RPMI8226 (cell line): Measurements from ENCODE around the gene AMD1.
"Not testable (repeated sequence)": the region's sequence is repeated elsewhere in the genome, so short reads cannot be mapped to it uniquely, and the experiment has no call there.

Experiments used
- DNase-seq: peaks from one replicate; pipeline ENCODE4 v3.0.0-alpha.2; 2015

The AMD1 gene

GRCh38 chr6:110873981-110874879 lies at the start of gene AMD1:
AMD1 (plus strand) TSS chr6:110874785; CDS start chr6:110875106, 321 bp downstream.
- peak; percentile 95 for DNase-seq

DNA sequence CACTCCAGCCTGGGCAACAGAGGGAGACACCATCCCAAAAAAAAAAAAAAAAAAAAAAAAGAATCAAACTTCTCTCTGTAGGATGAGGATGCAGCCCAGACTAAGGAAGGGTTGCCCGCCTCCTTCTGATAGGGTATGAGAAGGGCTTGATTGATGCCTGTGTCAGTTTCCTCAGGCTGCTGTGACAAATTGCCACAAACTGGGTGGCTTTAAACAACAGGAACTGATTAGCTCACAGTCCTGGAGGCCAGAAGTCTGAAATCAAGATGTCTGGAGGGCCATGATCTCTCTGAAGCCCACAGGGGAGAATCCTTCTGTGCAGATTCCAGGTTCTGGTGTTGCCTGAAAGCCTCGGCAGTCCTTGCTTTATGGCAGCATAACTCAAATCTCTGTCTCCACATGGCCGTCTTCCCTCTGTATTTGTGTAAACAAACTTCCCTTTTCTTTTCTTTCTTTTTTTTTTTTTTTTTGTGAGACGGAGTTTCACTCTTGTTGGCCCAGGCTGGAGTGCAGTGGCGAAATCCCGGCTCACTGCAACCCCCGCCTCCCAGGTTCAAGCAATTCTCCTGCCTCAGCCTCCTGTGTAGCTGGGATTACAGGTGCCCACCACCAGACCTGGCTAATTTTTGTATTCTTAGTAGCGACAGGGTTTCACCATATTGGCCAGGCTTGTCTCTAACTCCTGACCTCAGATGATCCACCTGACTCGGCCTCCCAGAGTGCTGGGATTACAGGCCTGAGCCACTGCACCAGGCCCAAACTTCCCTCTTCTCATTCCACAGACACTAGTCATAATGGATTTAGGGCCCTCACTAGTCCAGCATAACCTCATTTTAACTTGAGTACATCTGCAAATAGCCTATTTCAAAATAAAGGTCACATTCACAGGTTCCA lies 48.1 kb upstream of the AMD1 start:
- DNase-seq, result no peak

GRCh38 chr6:110828396-110828795 lies 46.2 kb upstream of the AMD1 start:
- no peak for DNase-seq

DNA sequence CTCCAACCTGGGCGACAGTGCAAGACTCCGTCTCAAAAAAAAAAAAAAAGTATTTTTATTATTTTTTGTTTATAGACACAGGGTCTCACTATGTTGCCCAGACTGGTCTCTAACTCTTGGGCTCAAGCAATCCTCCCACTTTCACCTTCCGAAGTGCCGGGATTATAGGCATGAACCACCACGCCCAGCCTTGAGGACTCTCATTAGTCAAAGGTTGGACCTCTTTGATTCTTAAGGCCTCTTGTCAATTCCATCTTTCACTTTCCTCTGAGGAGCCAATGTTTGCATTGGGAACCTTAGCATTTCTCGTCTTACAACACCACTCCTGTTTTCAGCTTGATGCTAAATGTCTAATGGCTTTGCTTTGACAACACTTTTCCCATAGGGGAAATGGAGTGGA lies 43.2 kb upstream of the AMD1 start:
- no peak for DNase-seq

DNA sequence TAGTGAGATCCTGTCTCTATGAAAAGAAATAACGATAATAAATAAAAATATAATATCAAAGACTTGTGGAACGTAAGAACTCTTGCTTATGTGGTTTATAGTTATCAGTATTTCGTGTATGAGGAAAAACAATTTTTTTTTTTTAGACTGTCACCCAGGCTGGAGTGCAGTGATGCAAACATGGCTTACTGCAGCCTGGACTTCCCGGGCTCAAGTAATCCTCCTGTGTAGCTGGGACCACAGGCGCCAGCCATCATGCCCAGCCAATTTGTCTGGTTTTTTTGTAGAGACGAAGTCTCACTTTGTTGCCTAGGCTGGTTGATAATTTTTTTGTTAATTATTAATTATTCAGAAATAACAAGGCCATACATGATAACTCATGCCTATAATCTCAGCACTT lies 40.8 kb upstream of the AMD1 start:
- no peak for DNase-seq

- not testable (repeated sequence) for DNase-seq
Measured at GRCh38 chr6:110835751-110836150, 38.8 kb upstream of the AMD1 start.

- no peak for DNase-seq
Measured at GRCh38 chr6:110841266-110841665, 33.3 kb upstream of the AMD1 start.

- no peak for DNase-seq
Measured at GRCh38 chr6:110849781-110850180, 24.8 kb upstream of the AMD1 start.

- DNase-seq, result no peak
Measured at GRCh38 chr6:110852773-110853172, 21.8 kb upstream of the AMD1 start.

GRCh38 chr6:110853754-110854477 lies 20.7 kb upstream of the AMD1 start:
- no peak for DNase-seq

- no peak for DNase-seq
Measured at GRCh38 chr6:110856296-110856695, 18.3 kb upstream of the AMD1 start.

DNA sequence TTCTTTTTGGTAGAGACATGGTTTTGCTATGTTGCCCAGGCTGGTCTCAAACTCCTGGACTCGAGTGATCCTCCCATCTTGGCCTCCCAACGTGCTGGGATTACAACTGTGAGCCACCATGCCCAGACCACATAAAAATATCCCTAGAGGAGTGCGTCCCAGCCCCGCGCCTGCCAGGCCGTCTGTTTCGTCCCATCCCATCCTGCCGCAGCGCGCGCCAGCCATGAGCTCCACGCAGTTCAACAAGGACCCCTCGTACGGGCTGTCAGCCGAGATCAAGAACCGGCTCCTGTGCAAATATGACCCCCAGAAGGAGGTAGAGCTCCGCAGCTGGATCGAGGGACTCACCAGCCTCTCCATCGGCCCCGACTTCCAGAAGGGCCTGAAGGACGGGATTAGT lies 16.6 kb upstream of the AMD1 start:
- no peak for DNase-seq

DNA sequence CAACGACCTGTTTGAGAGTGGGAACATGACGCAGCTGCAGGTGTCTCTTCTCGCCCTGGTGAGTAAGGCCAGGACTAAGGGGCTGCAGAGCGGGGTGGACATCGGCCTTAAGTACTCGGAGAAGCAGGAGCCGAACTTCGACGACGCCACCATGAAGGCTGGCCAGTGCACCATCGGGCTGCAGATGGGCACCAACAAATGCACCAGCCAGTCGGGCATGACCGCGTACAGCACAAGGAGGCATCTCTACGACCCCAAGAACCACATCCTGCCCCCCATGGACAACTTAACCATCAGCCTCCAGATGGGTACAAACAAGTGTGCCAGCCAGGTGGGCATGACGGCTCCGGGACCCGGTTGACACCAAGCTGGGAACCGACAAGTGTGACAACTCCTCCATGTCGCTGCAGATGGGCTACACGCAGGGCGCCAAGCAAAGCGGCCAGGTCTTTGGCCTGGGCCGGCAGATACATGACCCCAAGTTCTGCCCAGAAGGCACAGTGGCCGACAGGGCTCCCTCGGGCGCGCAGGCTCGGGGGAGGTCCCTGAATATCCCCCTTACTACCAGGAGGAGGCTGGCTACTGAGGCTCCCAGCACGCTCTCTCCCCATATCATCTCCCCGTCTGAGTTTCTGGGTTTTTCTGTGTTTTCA lies 15.9 kb upstream of the AMD1 start:
- no peak for DNase-seq

DNA sequence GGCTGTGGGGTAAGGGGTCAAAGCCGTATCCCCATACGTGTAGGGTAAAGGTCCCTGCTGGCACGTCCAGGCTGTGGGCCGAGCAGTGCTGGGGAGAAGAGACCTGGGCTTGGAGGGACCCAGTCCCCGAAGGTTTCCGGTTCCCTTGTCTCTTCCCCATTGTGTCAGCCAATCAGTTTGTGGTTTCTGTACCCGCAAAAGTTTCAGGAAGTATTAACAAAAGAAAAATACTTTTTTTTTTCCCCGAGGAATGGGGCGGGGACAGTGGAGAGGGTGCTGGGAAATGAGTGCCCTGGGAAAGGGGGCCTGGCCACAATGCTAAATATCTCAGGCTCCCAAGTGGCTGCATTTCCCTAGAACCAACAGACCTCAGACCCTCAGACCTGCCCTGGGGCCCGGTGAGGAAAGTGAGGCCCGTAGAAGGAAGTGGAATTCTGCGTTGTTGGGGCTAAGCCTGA lies 15.2 kb upstream of the AMD1 start:
- no peak for DNase-seq

DNA sequence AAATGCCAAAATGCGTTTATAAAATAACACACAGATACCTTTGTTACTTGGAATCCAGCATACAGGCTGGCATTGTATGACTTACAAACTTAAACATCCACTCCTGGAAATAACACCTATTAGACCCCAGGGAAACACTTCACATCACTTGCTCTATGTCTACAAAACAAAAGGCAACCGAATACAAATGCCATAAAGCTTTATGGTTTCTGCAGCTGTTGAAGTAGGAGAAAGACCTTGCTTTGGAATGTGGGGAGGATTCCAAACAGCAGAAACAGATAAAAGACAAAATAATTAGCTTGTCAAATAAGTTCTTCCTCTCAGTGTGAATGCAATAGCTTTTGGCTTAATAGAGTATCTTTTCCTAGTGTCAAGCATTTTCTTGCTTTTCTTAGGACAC lies 9.8 kb upstream of the AMD1 start:
- DNase-seq, result no peak

DNA sequence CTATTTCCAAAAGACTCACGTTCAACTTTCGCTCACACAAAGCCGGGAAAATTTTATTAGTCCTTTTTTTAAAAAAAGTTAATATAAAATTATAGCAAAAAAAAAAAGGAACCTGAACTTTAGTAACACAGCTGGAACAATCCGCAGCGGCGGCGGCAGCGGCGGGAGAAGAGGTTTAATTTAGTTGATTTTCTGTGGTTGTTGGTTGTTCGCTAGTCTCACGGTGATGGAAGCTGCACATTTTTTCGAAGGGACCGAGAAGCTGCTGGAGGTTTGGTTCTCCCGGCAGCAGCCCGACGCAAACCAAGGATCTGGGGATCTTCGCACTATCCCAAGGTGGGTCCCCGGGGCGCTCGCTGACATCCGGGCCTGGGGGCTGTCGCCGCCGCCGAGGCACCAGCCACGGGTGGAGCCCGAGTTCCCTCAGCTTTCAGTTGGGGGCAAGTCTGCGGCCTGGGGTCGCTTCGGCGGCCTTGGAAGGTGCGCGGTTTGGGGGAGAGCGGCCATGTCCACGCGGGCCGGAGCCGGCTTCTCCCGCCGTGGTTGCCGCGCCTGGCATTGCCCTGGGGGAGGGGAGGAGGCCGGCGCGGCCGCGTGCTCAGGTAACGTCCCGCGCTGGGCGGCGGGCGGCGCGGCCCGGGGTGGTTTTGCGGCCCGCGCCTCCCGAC lies 429 bp downstream of the AMD1 start:
- peak; percentile 51 for DNase-seq

DNA sequence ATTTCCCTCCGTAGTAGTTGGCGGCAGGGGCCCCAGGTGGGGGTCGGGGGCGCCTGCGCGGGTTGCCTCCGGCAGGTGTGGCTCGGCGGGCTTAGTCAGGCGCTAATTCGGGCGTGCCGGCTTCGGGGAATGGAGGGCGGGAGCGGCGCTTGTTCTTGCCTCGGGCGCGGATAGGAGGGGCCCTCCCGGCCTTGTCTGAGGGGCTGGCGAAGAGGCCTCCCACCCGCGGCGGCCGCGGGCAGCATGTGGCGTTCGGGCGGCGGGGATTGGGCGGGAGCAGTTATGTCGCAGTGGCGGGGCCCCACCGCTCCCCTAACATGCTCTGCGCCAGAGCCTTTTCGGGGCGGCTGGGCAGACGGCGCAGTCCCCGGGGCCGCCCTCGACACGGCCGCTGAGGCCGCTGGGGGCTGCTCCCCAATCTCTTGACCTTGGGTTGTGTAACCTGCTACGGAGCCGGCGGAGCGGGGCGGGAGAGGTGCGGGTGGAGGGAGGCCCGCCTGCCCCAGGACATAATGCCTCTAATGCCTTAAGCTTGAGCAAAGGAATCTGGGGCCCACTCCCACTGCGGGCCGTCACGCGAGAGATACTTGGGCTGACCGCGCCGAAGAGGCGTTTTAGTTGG lies 1.1 kb downstream of the AMD1 start:
- peak; percentile 31 for DNase-seq

- DNase-seq, result peak; percentile 67
Measured at GRCh38 chr6:110876170-110876773, 1.7 kb downstream of the AMD1 start.

GRCh38 chr6:110876806-110877564 lies 2.4 kb downstream of the AMD1 start:
- DNase-seq, result no peak

DNA sequence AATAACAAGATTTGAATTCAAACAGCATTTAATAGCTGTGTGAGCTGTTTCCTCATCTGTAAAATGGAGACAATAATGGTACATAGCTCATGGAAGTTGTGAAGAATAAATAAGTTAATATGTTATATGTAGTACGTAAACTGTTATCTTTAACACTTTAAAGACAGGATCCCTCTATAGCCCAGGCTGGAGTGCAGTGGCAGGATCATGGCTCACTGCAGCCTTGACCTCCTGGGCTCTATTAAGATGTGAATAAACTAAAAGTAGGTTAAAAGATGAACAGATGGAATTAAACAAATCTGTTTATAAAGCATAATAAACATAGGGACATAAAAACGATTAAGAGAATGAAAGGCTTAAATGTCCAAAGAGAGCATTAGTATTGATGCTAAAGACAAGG lies 3.0 kb downstream of the AMD1 start:
- no peak for DNase-seq
